Endometrium (tissue), 2 donors: ENCODE data around the gene INPP4A.

ENCODE experiments used
- FAIRE-seq: peaks from 2 replicates; lab custom pipeline; 2012; peaks lifted over from hg19 to GRCh38; lab: Jason Lieb, UNC
- donor health status: control.
- donor health status: control.

The INPP4A gene

DNA sequence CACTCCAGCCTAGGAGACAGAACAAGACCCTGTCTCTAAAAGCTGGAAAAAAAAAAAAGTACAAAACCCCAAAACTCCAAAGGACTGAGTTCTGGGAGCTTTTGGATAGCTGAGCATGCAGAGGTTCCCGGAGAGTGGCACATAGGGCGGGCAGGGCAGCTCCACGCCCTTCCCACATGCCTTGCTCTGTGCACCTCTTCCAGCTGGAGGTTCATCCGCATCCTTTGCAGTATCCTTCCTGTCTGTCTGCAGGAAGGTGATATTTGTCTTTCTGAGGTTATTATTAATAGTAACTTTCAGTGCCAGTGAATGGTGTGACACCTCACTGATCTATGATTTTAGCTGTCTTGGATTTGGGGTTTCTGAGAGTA, 70.2 kb downstream of the INPP4A start:
- no peak for FAIRE-seq

DNA sequence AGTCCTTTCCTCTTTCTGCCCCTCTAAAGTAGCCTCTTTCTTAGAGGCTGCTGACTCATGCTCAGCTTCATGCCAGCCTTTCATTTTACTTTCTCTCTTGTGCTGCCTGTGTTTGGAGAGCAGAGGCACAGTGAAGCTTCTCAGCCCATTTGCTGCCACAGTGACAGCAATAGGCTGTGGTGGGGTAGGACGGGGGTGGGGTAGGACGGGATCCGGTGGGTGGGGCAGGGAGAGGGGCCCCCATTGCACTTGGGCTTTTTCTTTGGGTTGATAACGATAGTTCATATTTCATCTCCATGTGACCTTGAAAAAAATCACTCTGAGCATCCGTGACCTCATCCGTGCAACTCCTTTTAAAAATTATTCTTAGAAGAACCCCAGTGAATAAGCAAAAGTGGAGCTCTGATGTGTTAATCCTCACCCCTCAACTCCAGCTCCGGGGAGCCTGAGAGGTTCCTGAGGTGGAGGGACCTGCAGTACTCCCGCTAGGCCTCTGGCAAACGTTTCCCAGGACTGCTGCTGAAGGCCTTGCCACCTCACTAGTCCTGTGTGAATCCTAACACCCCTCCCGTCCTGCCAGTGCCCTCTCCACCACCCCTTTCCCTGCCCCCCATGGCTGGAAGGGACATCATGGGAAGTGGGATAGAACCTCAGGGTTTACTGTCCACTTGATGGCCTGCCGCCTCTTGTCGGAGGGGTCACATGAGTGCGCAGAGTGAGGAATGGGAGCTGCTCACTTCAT, 70.8 kb downstream of the INPP4A start:
- FAIRE-seq = no peak

DNA sequence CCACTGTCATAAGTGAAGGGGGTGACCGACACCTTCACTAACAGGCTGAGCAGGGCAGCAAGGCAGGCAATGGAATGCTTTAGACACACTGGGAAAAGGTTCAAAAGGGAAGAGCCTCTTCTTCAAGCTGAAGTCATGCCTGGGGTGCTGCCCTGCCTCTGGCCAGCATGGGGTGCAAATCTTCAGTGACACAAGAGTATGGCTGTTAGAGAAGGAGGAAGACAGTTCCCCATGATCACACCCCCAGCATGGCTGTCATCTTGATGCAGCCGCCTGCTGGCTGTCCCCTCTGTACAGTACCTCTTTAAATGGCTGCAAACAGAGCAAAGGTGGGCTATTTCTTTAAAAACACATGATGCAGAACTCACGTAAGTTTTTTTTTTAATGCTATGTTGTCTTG, 71.9 kb downstream of the INPP4A start:
- no peak for FAIRE-seq

DNA sequence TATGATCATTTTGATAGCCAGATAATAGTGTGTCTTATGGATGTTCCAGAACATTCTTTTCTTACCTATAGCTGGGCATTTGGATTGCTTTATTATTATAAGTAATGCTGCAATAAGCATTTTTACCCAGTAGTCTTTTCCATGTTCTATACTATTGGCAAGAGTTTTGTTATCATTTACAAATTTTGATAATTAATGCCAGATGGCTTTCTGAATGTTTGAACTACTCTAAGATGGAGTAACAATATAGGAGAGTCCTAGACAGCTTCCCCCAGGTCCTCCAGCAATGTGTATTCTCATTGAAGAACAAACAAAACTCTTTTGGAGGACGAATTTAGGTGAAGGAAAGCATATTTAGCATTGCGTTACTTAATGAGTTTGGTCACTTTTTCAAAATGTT, 73.0 kb downstream of the INPP4A start:
- FAIRE-seq = no peak

DNA sequence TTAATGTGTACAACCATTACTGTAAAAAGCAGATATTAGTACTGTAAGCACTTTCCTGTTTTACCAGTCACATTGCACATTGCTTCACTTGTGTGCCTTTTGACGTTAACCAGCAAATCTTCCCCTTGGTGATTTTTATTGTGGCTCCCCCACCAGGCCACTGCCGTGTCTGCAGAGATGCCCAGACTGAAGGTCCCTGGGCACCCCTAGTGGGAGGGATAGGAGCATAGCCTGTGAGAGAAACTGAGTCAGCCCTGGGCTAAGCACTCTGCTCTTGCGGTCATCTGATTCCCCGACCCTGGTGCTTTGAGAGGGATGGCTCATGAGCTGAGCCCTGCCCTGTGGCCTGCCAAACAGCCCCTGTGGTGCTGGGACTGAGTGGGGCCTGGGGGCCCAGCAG, 73.4 kb downstream of the INPP4A start:
- FAIRE-seq = no peak

DNA sequence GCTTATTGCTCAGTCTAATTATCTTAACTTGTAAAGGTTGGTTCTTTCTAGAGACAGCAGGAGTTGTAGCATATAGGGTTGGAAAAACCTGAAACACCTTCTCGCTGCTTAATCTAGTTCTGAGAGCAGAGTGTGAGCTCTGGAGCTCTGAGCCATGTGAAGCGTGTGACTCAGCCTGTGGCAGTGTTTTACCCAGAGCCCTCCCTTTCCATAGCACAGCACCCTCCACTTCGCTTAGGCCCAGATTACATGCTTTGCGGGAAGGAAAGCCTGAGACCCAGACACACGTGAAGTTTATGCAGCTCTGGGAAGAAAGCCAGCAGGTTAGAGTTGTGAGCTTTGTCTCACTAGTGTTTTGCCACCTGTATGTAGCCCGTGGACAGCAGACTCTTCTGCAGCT, 74.5 kb downstream of the INPP4A start:
- no peak for FAIRE-seq

DNA sequence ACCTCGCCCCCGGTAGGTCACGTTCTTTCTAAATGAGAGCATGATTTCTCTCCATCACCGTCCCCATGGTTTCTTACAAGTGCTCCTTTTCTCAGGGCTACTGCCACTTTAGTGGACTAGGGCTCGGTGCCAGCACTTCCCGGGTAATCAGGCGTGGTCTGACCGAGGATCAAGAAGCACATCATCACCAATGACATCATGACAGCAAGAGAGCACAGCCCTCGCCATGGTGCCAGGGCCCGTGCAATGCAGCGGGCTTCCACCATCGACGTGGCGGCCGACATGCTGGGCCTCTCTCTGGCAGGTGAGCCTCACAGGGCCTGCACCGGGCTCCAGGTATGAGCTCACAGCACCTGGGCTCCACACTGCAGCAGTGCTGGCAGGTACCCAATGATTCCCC, 75.2 kb downstream of the INPP4A start:
- FAIRE-seq = no peak

DNA sequence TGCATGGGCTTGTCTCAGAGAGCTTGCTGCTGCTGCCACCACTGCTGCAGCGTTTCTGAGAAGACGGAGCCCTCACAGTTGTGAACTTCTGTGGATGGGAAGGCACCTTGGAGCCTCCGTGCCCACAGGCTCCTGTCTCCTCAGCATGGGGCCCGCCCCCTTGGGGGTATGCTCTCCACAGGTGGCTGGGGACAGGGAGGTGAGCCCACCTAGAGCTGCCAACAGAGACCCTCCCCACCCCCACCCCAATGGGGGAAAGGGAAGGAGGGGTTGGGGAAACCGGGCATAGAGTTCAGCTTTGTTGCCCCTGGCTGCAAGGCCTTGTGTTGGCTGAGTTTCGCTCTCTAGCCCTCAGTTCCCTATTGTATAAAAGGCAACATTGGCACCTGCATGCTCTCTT, 76.1 kb downstream of the INPP4A start:
- FAIRE-seq = no peak

DNA sequence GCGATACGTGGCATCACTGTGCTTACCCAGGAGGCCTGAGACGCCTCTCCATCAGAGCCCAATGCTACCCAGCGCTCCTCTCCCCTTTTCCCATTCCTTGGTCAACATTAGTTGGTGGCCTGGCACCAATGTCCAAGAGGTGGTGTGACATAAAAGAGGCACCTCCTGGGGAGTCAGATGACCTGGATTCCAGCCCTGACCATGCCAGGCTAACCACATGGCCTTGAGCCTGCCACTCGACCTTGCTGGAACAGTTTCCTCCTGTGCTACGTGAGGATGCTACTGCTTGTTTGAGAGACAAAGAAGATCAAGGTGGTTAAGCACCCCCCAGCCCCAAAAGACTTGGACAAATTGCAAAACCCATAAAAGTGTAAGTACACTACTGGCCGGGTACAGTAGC, 76.6 kb downstream of the INPP4A start:
- no peak for FAIRE-seq

DNA sequence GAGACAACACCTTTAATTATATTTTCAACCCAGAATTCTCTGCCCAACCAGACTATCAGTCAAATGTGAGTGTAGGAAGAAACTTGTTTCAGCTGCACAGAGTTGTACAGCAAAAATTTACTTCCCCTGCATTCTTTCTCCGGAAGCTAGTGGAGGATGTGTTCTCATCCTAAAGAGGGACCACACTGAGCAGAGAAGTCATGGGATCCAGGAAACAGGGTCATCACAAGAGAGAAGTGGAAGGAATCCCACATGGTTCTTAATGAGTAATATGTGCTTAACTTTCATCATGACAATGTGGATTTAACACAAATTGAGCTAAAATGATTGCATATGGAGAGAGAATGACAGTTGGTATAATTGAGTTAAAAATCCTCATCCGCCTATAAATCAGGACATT, 78.2 kb downstream of the INPP4A start:
- FAIRE-seq = no peak

DNA sequence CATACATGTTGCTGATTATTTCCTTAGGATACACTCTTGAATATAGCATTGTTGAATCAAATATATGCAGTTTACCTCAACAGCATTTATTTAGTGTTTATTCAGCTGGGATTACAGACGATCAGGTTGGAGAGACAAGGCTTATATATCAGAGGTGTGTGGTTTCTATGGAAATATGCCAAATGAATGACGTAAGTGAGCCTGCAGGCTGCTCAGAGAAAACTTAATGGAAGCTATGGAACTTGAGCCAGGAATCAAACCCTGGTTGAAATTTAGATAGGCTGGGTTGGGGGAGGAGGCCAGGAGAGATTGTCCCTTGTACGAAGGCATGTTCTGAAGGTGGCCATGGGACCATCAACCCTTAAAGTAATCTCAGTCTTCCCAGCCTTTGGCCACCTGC, 79.5 kb downstream of the INPP4A start:
- no peak for FAIRE-seq

DNA sequence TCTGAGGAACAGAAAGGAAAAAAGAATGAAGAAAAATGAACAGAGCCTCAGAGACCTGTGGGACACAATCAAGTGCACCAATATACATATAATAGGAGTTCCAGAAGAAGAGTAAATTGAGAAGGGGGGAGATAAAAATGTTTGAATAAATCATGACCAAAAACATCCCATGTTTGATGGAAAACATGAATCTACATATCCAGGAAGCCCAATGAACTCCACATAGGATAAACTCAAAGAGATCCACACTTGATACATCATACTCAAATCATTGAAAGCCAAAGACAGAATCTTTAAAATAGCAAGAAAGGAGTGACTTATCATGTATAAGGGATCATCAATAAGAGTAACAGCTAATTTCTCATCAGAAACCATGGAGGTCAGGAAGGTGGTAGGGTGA, 83.7 kb downstream of the INPP4A start:
- FAIRE-seq = no peak

DNA sequence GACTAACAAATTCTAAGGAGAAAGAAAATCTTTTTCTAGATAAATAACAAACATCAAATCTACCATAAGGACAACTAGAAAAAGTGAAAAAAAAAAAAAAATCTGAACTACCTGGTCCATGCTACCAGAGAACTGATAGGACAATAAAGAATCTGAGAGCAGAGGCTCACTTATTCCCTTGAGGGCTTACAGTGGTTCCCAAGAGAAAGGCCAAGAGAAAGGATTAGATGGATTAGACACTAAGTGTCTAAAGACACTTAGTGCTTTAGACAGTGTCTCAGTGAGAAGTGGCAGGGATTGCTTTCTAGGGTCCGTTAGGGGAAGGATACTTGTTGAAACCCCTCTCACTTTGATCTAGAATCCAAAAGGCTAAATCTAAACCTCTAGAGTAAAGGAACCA, 85.5 kb downstream of the INPP4A start:
- no peak for FAIRE-seq

DNA sequence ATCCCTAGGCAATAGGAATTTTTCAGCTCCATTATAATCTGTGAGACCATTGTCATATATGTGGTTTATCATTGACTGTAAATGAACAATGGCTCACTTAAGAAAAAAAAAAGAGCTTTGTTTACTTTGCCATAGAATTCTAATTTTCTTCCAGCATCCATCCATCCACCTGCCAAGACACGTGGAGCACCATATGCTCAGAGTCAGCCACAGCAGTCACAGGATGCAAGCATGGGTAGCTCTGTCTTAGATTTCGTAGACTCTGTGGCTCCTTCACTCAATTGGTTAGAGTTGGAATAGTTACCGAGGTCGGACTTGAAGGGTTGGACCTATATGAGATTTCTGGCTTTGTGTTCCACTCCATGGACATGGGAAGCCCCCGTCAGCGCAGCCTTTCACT, 88.1 kb downstream of the INPP4A start:
- no peak for FAIRE-seq

DNA sequence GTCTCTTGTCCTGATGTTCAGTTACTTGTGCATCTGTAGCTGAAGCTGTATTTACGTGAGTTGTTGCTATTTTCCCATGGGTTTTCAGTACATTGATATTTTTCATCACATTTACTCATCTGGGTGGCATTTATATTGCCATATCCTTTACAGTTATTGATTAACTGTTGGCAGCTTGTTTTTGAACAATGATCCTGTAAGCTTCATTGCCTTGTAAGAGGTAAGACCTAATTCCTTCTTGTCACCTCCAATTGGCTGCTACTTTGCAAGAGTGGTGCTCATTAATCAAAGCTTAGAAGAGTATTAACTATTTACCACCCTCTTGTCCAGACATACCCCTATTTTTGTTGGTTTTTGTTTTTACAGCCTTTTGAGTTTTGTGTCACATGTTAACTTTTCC, 88.9 kb downstream of the INPP4A start:
- no peak for FAIRE-seq

DNA sequence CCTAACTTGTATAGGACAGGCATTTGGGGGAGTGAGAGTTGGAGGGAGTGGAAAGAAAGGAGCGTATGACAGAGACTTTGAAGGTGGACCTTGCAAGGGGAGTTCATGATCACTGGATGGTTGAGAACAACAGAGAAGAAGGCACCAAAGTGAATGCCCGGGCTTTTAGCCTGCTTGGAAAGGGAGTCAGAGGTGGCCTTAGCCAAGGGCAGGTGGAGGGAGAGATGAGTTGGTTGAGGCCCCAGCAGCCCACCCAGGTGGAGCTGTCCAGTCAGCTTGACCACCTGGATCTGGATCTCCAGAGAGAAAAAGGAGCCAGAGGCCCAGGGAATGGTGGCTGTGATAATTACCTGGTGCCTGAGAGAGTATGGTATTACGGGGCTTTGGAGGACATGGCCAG, 90.1 kb downstream of the INPP4A start:
- FAIRE-seq = no peak

DNA sequence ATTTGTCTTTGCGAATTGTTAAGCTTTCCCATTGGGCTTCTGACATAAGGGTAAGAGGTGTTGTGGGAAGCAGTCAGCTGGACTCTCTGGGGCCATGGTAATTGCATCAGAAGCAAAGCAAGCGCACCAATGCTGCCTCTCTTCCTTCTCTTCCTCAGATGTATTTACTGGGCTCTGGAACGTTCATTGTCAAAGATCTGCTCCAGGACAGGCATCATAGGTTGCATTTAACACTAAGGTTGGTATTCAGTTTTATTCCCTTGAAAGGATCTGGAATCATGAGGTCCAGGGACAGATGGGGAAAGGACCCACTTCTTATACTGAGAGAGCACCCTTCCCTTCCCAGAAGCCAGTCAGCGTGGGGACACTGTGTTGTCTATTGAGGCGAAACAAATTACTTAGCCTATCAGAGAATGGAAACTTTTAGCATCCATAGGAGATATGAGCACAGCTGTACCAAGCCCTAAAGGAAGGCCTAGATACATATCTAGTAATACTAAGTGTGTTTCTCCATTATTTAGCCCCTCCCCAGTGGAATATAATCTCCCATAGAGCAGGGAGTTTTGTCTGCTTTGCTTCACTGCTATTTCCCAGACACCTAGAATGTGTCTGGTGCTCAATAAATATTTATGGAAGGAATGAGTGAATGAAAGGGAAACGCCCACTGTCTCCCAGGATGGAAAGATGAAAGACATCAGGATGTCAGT, 91.5 kb downstream of the INPP4A start:
- FAIRE-seq = no peak

DNA sequence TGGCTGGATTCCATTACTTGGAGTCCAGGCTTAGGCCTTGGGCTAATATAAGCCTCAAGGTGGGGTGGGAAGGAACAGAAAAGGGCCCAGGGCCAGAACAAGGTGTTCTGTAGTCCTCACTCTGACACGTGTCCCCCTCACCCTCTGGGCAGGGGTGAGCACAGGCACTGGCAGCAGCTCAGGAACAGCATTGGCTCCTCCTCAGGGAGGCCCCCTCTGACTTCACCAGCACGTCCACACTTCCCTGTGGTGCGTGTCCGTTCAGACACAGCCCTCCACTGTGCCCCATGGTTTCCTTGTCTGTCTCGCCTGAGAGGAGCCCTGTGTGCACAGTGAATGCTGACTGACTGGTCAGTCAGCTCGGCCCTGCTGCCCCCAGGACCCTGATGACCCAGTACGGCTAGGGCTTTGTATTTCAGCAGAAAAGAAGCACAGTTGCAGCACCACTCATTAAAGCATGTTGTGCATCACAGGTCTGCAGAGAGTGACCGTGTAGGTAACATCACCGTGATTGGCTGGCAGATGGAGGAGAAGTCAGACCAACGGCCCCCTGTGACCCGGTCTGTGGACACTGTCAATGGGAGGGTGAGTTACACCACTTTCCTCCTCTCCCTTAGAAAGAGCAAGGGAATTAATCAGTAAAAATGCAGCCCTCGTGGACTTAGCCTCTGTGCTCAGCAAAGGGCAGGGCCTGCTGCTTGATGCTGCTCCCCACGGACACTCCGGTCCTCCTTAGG, 92.9 kb downstream of the INPP4A start:
- no peak for FAIRE-seq

DNA sequence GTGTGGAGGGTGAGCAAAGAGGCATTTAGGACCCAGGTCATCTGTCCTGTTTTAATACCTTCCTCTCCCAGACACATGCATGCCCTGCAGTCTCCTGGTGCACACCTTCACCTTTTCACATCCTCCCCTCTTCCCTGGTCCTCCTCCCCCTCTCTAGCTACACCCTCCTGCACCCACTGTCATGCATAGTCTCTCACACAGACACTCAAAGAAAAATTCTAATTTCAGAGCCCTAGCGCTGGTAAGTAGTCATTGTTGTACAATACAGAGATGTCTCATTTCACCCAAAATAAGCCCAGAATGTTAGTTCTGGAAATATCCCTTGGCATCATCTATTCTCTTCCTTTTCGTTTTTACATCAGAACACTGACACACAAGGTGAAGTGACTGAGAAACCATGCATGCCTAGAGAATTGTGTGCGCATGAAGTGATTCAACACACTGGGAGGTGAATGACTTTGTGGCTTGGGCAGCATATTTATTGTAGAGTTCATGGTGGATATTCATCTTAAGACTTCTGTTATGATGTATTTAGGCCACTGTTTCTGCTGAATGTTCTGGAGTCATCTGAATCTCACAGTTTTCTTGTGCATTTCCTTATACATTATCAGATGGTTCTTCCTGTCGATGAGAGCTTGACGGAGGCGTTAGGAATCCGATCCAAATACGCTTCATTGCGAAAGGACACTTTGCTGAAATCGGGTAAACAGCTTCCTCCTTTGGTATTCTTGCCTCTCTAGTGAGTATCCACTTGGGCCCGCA, 93.8 kb downstream of the INPP4A start:
- FAIRE-seq = no peak

DNA sequence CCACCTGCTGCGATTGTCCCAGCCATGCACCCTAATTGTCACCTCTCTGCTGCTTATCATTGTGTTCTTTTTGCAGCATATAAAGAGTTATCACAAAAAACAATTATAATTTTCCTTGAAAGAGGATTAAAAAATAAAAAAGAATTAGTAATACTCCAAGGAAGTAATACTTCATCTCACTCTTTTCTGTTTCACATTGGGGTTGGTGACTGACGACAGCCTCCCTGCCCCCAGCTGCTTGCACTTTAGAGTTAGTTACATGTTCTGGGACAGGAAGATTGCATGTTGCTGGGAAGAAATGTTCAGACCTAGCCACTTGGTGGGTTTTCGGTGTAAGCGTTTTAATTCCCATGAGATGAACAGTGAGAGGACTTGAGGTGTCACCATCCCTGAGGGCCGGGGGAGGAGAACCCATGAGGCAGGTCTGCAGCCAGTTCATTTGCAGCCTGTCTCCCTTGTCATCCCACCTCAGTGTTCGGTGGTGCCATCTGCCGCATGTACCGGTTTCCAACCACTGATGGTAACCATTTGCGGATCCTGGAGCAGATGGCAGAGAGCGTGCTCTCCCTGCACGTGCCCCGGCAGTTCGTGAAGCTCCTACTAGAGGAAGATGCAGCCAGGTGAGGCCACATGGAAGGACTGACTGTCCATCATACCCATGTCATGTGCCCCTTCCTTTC, 94.5 kb downstream of the INPP4A start:
- no peak for FAIRE-seq

DNA sequence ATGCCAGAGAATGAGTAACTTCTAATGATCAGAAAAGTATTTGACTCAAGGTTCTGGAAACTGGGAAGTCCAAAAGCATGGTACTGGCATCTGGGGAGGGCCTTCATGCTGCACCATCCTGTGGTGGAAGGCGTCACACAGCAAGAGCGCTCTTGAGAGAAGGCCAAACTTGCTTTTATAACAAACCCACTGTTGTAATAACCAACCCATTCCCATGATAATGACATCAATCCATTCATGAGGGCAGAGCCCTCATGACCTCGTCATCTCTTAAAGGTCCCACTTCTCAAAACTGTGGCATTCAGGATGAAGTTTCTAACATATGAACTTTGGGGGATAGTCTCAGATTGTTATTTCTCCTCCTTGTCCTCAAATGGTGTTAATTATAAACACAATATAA, 95.9 kb downstream of the INPP4A start:
- no peak for FAIRE-seq

DNA sequence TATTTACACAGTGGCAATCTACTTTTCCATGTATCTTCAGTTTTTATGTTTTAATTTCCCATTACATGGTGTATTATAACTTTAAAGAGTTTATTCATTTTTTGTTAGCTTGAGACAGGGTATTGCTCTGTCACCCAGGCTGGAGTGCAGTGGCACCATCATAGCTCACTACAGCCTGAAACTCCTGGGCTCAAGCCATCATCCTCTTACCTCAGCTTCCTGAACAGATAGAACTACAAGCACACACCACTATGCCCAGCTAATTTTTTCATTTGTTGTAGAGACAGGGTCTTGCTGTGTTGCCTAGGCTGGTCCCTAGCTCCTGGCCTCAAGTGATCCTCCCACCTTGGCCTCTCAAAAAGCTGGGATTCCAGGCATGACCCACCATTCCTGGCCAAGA, 96.8 kb downstream of the INPP4A start:
- FAIRE-seq = no peak
